ENCODE results near the gene LAD1.

The LAD1 gene

GRCh38 chr1:201334325-201335173 is 64.6 kb downstream of the LAD1 start:
- no peaks in the 10 kb centered on the region for H3K27me3 ChIP-seq (ENCODE audit: control insufficient read depth, low read length)
- H3K79me2 ChIP-seq (ENCODE audit: control insufficient read depth, low read length), result no peaks in the 10 kb centered on the region
- H3K36me3 ChIP-seq (ENCODE audit: control insufficient read depth, low read length), result no peaks in the 10 kb centered on the region
- no peaks in the 10 kb centered on the region for H3K9me2 ChIP-seq (replicated peaks; ENCODE audit: control insufficient read depth, low read length)
- no peak overlapping the region for H3K4me2 ChIP-seq (ENCODE audit: low read length)
- TF ChIP-seq, protein P1, sequence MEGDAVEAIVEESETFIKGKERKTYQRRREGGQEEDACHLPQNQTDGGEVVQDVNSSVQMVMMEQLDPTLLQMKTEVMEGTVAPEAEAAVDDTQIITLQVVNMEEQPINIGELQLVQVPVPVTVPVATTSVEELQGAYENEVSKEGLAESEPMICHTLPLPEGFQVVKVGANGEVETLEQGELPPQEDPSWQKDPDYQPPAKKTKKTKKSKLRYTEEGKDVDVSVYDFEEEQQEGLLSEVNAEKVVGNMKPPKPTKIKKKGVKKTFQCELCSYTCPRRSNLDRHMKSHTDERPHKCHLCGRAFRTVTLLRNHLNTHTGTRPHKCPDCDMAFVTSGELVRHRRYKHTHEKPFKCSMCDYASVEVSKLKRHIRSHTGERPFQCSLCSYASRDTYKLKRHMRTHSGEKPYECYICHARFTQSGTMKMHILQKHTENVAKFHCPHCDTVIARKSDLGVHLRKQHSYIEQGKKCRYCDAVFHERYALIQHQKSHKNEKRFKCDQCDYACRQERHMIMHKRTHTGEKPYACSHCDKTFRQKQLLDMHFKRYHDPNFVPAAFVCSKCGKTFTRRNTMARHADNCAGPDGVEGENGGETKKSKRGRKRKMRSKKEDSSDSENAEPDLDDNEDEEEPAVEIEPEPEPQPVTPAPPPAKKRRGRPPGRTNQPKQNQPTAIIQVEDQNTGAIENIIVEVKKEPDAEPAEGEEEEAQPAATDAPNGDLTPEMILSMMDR (IDR thresholded peaks at IDR 0.05; ENCODE audit: low read depth, low read length, poor library complexity, severe bottlenecking), result no peak
- no peak for TF ChIP-seq EZH2phosphoT487 (IDR thresholded peaks at IDR 0.05; ENCODE audit: borderline replicate concordance, low read length)
- no peaks in the 10 kb centered on the region for H4K20me1 ChIP-seq (ENCODE audit: control insufficient read depth, insufficient read depth, low read depth, low read length)
- no peaks in the 10 kb centered on the region for H3K4me1 ChIP-seq (ENCODE audit: control insufficient read depth, low read length)
- no peak overlapping the region for H3K27ac ChIP-seq (ENCODE audit: low read depth, low read length)
- no peaks in the 10 kb centered on the region for H3F3A ChIP-seq (ENCODE audit: control insufficient read depth, insufficient read depth)
- H3K4me3 ChIP-seq (ENCODE audit: low read length), result no peak overlapping the region
- no peaks in the 10 kb centered on the region for H3K9me3 ChIP-seq (ENCODE audit: control insufficient read depth, insufficient read depth, low read length)

- H3K36me3 ChIP-seq (ENCODE audit: control insufficient read depth, low read length), result no peaks in the 10 kb centered on the region
- no peaks in the 10 kb centered on the region for H3K4me1 ChIP-seq (ENCODE audit: control insufficient read depth, low read length)
- H3K9me3 ChIP-seq (ENCODE audit: control insufficient read depth, insufficient read depth, low read length), result no peaks in the 10 kb centered on the region
- H4K20me1 ChIP-seq (ENCODE audit: control insufficient read depth, insufficient read depth, low read depth, low read length), result no peaks in the 10 kb centered on the region
- H3K4me2 ChIP-seq (ENCODE audit: low read length), result no peak overlapping the region
- H3K27ac ChIP-seq (ENCODE audit: low read depth, low read length), result no peak overlapping the region
- TF ChIP-seq, protein P1 (IDR thresholded peaks at IDR 0.05; ENCODE audit: low read depth, low read length, poor library complexity, severe bottlenecking), result no peak
- no peaks in the 10 kb centered on the region for H3F3A ChIP-seq (ENCODE audit: control insufficient read depth, insufficient read depth)
- no peaks in the 10 kb centered on the region for H3K27me3 ChIP-seq (ENCODE audit: control insufficient read depth, low read length)
- no peaks in the 10 kb centered on the region for H3K79me2 ChIP-seq (ENCODE audit: control insufficient read depth, low read length)
- no peaks in the 10 kb centered on the region for H3K9me2 ChIP-seq (replicated peaks; ENCODE audit: control insufficient read depth, low read length)
- no peak overlapping the region for H3K4me3 ChIP-seq (ENCODE audit: low read length)
Observed at GRCh38 chr1:201332616-201333335, 66.3 kb downstream of the LAD1 start.

DNA sequence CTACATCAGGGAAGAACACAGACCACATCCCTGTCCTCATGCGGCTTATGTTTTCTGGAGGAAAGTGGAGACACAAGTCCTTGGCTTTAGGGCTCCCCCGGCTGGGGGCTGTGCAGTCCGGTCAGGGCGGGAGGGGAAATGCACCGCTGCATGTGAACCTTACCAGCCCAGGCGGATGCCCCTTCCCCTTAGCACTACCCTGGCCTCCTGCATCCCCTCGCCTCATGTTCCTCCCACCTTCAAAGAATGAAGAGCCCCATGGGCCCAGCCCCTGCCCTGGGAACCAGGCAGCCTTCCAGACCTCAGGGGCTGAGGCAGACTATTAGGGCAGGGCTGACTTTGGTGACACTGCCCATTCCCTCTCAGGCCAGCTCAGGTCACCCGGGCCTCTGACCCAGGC is 67.1 kb downstream of the LAD1 start:
- Histone ChIP-seq H3K9me2 (replicated peaks; ENCODE audit: control insufficient read depth, low read length) (no peaks in the 10 kb centered on the region), H3K4me1 (ENCODE audit: control insufficient read depth, low read length) (no peaks in the 10 kb centered on the region), H3K4me3 (ENCODE audit: low read length) (no peak overlapping the region), H3F3A (ENCODE audit: control insufficient read depth, insufficient read depth) (no peaks in the 10 kb centered on the region), H3K36me3 (ENCODE audit: control insufficient read depth, low read length) (no peaks in the 10 kb centered on the region), H4K20me1 (ENCODE audit: control insufficient read depth, insufficient read depth, low read depth, low read length) (no peaks in the 10 kb centered on the region), H3K27ac (ENCODE audit: low read depth, low read length) (no peak overlapping the region), H3K4me2 (ENCODE audit: low read length) (no peak overlapping the region), H3K9me3 (ENCODE audit: control insufficient read depth, insufficient read depth, low read length) (no peaks in the 10 kb centered on the region), H3K79me2 (ENCODE audit: control insufficient read depth, low read length) (no peaks in the 10 kb centered on the region), H3K27me3 (ENCODE audit: control insufficient read depth, low read length) (no peaks in the 10 kb centered on the region)
- TF ChIP-seq EZH2phosphoT487 (IDR thresholded peaks at IDR 0.05; ENCODE audit: borderline replicate concordance, low read length), result no peak
- TF ChIP-seq, protein P1 (IDR thresholded peaks at IDR 0.05; ENCODE audit: low read depth, low read length, poor library complexity, severe bottlenecking), result no peak

All from DOHH2 (cell line).